DLD1 (cell line): Measurements from ENCODE around the gene ZNF569.
"Not testable (repeated sequence)": the region's sequence is repeated elsewhere in the genome, so short reads cannot be mapped to it uniquely, and the experiment has no call there.

Source experiments
- in situ Hi-C: cut with HindIII; loops from 2 replicates; pipeline ENCODE4 v1.10.0; 2017; ENCODE audit warnings: low sequenced_read_pairs

Gene ZNF569

GRCh38 chr19:37403403-37403802 lies 63.8 kb downstream of the ZNF569 start:
- in situ Hi-C loops = no loop called here

GRCh38 chr19:37401078-37401477 lies 66.2 kb downstream of the ZNF569 start:
- in situ Hi-C loops = no loop called here

GRCh38 chr19:37391399-37391798 lies 75.8 kb downstream of the ZNF569 start:
- in situ Hi-C loops = not testable (repeated sequence)

- in situ Hi-C loops = no loop called here
Measured at GRCh38 chr19:37389234-37389633, 78.0 kb downstream of the ZNF569 start.

- in situ Hi-C loops = no loop called here
Measured at GRCh38 chr19:37370880-37371661, 96.2 kb downstream of the ZNF569 start, which contains the start of gene ZNF527. ZNF527 (plus strand) TSS chr19:37371099; CDS start chr19:37374199, 3,100 bp downstream.

- in situ Hi-C loops = not testable (repeated sequence)
Measured at GRCh38 chr19:37370386-37370879, 96.8 kb downstream of the ZNF569 start.

GRCh38 chr19:37362733-37363132 lies 104.5 kb downstream of the ZNF569 start:
- in situ Hi-C loops = no loop called here

- in situ Hi-C loops = no loop called here
Measured at GRCh38 chr19:37361994-37362393, 105.2 kb downstream of the ZNF569 start.
